T-cell (primary cell): ENCODE measurements around the gene MLLT3. TPM values are rescaled to one million over a fixed set of nuclear protein-coding genes. Genes with fewer than 3 reads are reported as not detected.

Experiments
- ATAC-seq, 4 experiments: fragments of 200-7000 bp in 3 of 4; fragments of 150-1000 bp in 1 of 4; cut with Tn5 transposase; replicated peaks in 1 of 4; 1 replicate in 3 of 4; 2 replicates in 1 of 4; pipeline ENCODE4 v1.10.0; 2021; ENCODE audit warnings: moderate library complexity in 3 of 4, mild to moderate bottlenecking in 2 of 4, moderate number of reproducible peaks in 1 of 4
- CTCF ChIA-PET, 2 donors: fragments of 300-600 bp; sonication (Branson Sonifier 250); formaldehyde crosslinking; loops; one replicate each; lab custom pipeline; 2022; ENCODE audit warnings: antibody characterized with exemption in 2 of 2; lab: Charles Lee
- POLR2A ChIA-PET, 2 donors: fragments of 300-600 bp; sonication (Branson Sonifier 250); formaldehyde crosslinking; loops; one replicate each; lab custom pipeline; 2022; ENCODE audit warnings: antibody characterized with exemption in 2 of 2; lab: Charles Lee
- DNase-seq, 35 experiments: peaks; one replicate each; pipeline versions ENCODE4 v3.0.0 to v3.0.0-alpha.2; 2013 to 2023
- H3K27ac ChIP-seq: one replicate; pipeline ENCODE4 v1.5.1; 2013; ENCODE audit warnings: low read length
- H3K27me3 ChIP-seq, 2 experiments: replicated peaks in 1 of 2; 1 replicate in 1 of 2; 2 replicates in 1 of 2; pipeline versions ENCODE4 v1.6.1 to v1.7.0; 2013; ENCODE audit warnings: low read length in 1 of 2, mixed read lengths in 1 of 2; ENCODE audit not compliant: control insufficient read depth in 2 of 2, insufficient read depth in 2 of 2; ENCODE audit errors: extremely low read depth in 1 of 2
- H3K36me3 ChIP-seq, 2 donors: 1 replicate in 1 of 2; 2 replicates in 1 of 2; pipeline versions ENCODE4 v1.6.1 to v1.7.0; 2013; ENCODE audit warnings: low read length in 1 of 2; ENCODE audit not compliant: control insufficient read depth in 2 of 2, insufficient read depth in 1 of 2; ENCODE audit errors: extremely low read depth in 1 of 2
- H3K4me1 ChIP-seq, 2 experiments: 1 replicate in 1 of 2; 2 replicates in 1 of 2; pipeline versions ENCODE4 v1.6.1 to v1.7.0; 2013; ENCODE audit warnings: low read length in 2 of 2, mixed read lengths in 1 of 2; ENCODE audit not compliant: insufficient read depth in 2 of 2, control insufficient read depth in 1 of 2; ENCODE audit errors: extremely low read depth in 1 of 2
- H3K4me3 ChIP-seq, 2 donors: 1 replicate in 1 of 2; 2 replicates in 1 of 2; pipeline versions ENCODE4 v1.5.1 to v1.7.0; 2013; ENCODE audit warnings: mild to moderate bottlenecking in 2 of 2, low read length in 1 of 2, moderate library complexity in 1 of 2; ENCODE audit not compliant: control insufficient read depth in 1 of 2; ENCODE audit errors: extremely low read depth in 1 of 2
- H3K9me3 ChIP-seq: 2 replicates; pipeline ENCODE4 v1.7.0; 2013
- H3K27ac Mint-ChIP-seq, 2 donors: one replicate each; pipeline ENCODE4 v1.8.0; 2020 to 2021; ENCODE audit warnings: mild to moderate bottlenecking in 2 of 2, mixed read lengths in 2 of 2
- H3K27me3 Mint-ChIP-seq, 2 donors: one replicate each; pipeline ENCODE4 v1.8.0; 2021 to 2022; ENCODE audit warnings: mixed read lengths in 2 of 2
- H3K36me3 Mint-ChIP-seq: one replicate; pipeline ENCODE4 v1.8.0; 2021; ENCODE audit warnings: mixed read lengths
- H3K4me1 Mint-ChIP-seq, 3 donors: one replicate each; pipeline ENCODE4 v1.8.0; 2020 to 2022; ENCODE audit warnings: mixed read lengths in 3 of 3, mild to moderate bottlenecking in 1 of 3
- H3K4me3 Mint-ChIP-seq, 3 donors: one replicate each; pipeline ENCODE4 v1.8.0; 2020 to 2022; ENCODE audit warnings: mild to moderate bottlenecking in 3 of 3, mixed read lengths in 3 of 3, moderate library complexity in 3 of 3
- H3K9me3 Mint-ChIP-seq, 3 donors: one replicate each; pipeline ENCODE4 v1.8.0; 2020 to 2022; ENCODE audit warnings: mixed read lengths in 3 of 3
- WGBS: methylation state at CpG from one replicate; pipeline ENCODE4 v1.1.5; 2013; ENCODE audit warnings: missing lambda C conversion rate; ENCODE audit not compliant: insufficient coverage; 5-methylcytosine and 5-hydroxymethylcytosine counted together
- total RNA-seq, 35 experiments: library from RNA in 6 of 35; stranded (reverse) in 6 of 35; fragments of 120-200 nt in 1 of 35; gene quantifications; one replicate each; pipeline versions ENCODE4 v1.2.1 to v1.2.4 and lab custom pipeline; 2013 to 2026

The MLLT3 gene
- total RNA-seq, 5 donors from 2014 or later (not counting 1 experiment from before 2014, with no cell fraction given): 51.8 to 96.6 (median 58.9) TPM

- ChIA-PET POLR2A (no interaction called here), CTCF (no interaction called here)
- Mint-ChIP-seq H3K36me3 (peaks cover 34% of the 10 kb centered on the region), H3K4me3 (no peak overlapping the region), H3K27ac (peak overlapping the region; percentile 62 to 71), H3K27me3 (no peaks in the 10 kb centered on the region), H3K4me1 (peaks cover 69 to 78% (median 75%) of the 10 kb centered on the region in 3 donors), H3K9me3 (no peaks in the 10 kb centered on the region)
- no peaks in the 10 kb centered on the region for H3K9me3 ChIP-seq
- WGBS: 100% methylated on average over 4 of the region's 4 CpGs
- no peak for ATAC-seq
- peaks cover 0 to 3% of the 10 kb centered on the region in 2 donors for H3K36me3 ChIP-seq
- H3K27me3 ChIP-seq: no peaks in the 10 kb centered on the region
- no peak overlapping the region for H3K27ac ChIP-seq
- no peak overlapping the region for H3K4me3 ChIP-seq
- peaks cover 16 to 26% of the 10 kb centered on the region in 2 experiments for H3K4me1 ChIP-seq
- DNase-seq: no peak
Observed at GRCh38 chr9:20402273-20402875, 219.9 kb downstream of the MLLT3 start.

GRCh38 chr9:20398536-20399338 lies 223.6 kb downstream of the MLLT3 start:
- no peak overlapping the region for H3K4me3 ChIP-seq
- Mint-ChIP-seq H3K36me3 (peaks cover 42% of the 10 kb centered on the region), H3K27ac (peak overlapping the region; percentile 92 to 94), H3K27me3 (no peaks in the 10 kb centered on the region), H3K4me1 (peaks cover 83 to 89% (median 85%) of the 10 kb centered on the region in 3 donors), H3K4me3 (peak overlapping the region; percentile 37 to 53 (median 40)), H3K9me3 (no peaks in the 10 kb centered on the region)
- ChIA-PET POLR2A (interaction anchor here in 1 of 2 donors (1.0 to 1.3 kb wide), 2 partner anchors 12 to 24 kb away, joined by 3 read pairs; no protein-coding TSS in a partner anchor), CTCF (interaction anchor here in 1 of 2 donors (0.8 to 1.3 kb wide), 2 partner anchors 9 to 41 kb away, joined by 3 to 5 read pairs; no protein-coding TSS in a partner anchor)
- H3K27ac ChIP-seq: no peak overlapping the region
- peak in 1 of 35 experiments; percentile 10 for DNase-seq
- peaks cover 0 to 3% of the 10 kb centered on the region in 2 donors for H3K36me3 ChIP-seq
- H3K4me1 ChIP-seq: peaks cover 17 to 44% of the 10 kb centered on the region in 2 experiments
- peak; percentile 42 to 70 (median 60) for ATAC-seq
- no peaks in the 10 kb centered on the region for H3K9me3 ChIP-seq
- H3K27me3 ChIP-seq: no peaks in the 10 kb centered on the region
- no CpG with 5 or more reads among the region's 8 CpGs for WGBS

DNA sequence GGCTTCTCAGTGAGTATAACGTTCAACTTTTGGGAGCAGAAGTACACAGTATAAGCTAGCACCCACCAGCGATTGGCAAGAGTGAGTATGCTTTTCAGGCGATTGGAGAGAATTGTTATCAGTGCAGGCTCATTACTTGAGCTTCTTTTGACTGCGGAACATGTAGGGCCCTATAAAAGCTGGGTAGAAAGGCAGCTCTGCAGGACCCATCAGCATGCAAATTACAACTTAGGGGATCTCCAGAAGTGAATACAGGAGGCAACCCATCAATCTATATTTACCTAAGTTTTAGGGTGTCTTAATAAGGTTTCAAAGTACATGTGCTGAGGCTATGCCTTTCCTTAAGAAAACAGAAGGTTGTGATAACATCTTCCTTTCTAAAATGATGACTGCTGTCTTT lies 225.0 kb downstream of the MLLT3 start:
- H3K36me3 ChIP-seq: peaks cover 0 to 3% of the 10 kb centered on the region in 2 donors
- peak overlapping the region in 1 of 3 donors; percentile 52 for H3K4me3 Mint-ChIP-seq
- H3K27me3 ChIP-seq: no peaks in the 10 kb centered on the region
- peaks cover 69 to 76% (median 71%) of the 10 kb centered on the region in 3 donors for H3K4me1 Mint-ChIP-seq
- H3K36me3 Mint-ChIP-seq: peaks cover 37% of the 10 kb centered on the region
- H3K27me3 Mint-ChIP-seq: no peaks in the 10 kb centered on the region
- peaks cover 16 to 38% of the 10 kb centered on the region in 2 experiments for H3K4me1 ChIP-seq
- ATAC-seq (no peak), DNase-seq (no peak)
- no peaks in the 10 kb centered on the region for H3K9me3 Mint-ChIP-seq
- no peak overlapping the region for H3K4me3 ChIP-seq
- H3K9me3 ChIP-seq: no peaks in the 10 kb centered on the region
- ChIA-PET POLR2A (interaction anchor here in 1 of 2 donors (1.3 kb wide), 1 partner anchor 11 kb away, joined by 3 read pairs; no protein-coding TSS in a partner anchor), CTCF (no interaction called here)
- H3K27ac ChIP-seq: no peak overlapping the region
- H3K27ac Mint-ChIP-seq: peak overlapping the region; percentile 35 to 50
- 80% methylated on average over 2 of the region's 4 CpGs for WGBS

- ChIA-PET CTCF (no interaction called here), POLR2A (interaction anchor here in 1 of 2 donors (0.6 kb wide), 1 partner anchor 41 kb away, joined by 9 read pairs; no protein-coding TSS in a partner anchor)
- Histone ChIP-seq H3K27ac (no peak overlapping the region), H3K36me3 (peaks cover 3% of the 10 kb centered on the region in 2 donors), H3K9me3 (no peaks in the 10 kb centered on the region), H3K4me3 (no peak overlapping the region), H3K27me3 (no peaks in the 10 kb centered on the region), H3K4me1 (peaks cover 16 to 38% of the 10 kb centered on the region in 2 experiments)
- H3K4me1 Mint-ChIP-seq: peaks cover 62 to 68% (median 67%) of the 10 kb centered on the region in 3 donors
- peak in 2 of 35 experiments; percentile 11 for DNase-seq
- no peaks in the 10 kb centered on the region for H3K9me3 Mint-ChIP-seq
- no peaks in the 10 kb centered on the region for H3K27me3 Mint-ChIP-seq
- H3K27ac Mint-ChIP-seq: peak overlapping the region; percentile 46 to 67
- peaks cover 35% of the 10 kb centered on the region for H3K36me3 Mint-ChIP-seq
- peak overlapping the region in 1 of 3 donors; percentile 52 for H3K4me3 Mint-ChIP-seq
- peak in 1 of 4 experiments; percentile 54 for ATAC-seq
- no CpG with 5 or more reads among the region's 2 CpGs for WGBS
Observed at GRCh38 chr9:20396509-20396908, 225.8 kb downstream of the MLLT3 start.

GRCh38 chr9:20395651-20396050 lies 226.6 kb downstream of the MLLT3 start:
- peaks cover 3% of the 10 kb centered on the region in 2 donors for H3K36me3 ChIP-seq
- H3K27ac ChIP-seq: no peak overlapping the region
- H3K4me3 ChIP-seq: no peak overlapping the region
- DNase-seq: no peak
- peak; percentile 29 to 63 (median 50) for ATAC-seq
- H3K4me1 ChIP-seq: peaks cover 16 to 38% of the 10 kb centered on the region in 2 experiments
- ChIA-PET CTCF (interaction anchor here in 1 of 2 donors (1.3 kb wide), 1 partner anchor 27 kb away, joined by 3 read pairs; no protein-coding TSS in a partner anchor), POLR2A (interaction anchor here in 1 of 2 donors (1.3 kb wide), 1 partner anchor 13 kb away, joined by 8 read pairs; no protein-coding TSS in a partner anchor)
- H3K27me3 Mint-ChIP-seq: no peaks in the 10 kb centered on the region
- H3K27ac Mint-ChIP-seq: peak overlapping the region; percentile 73 to 82
- H3K27me3 ChIP-seq: no peaks in the 10 kb centered on the region
- 56% methylated on average over 1 of the region's 2 CpGs for WGBS
- H3K4me1 Mint-ChIP-seq: peaks cover 61 to 70% (median 63%) of the 10 kb centered on the region in 3 donors
- no peaks in the 10 kb centered on the region for H3K9me3 Mint-ChIP-seq
- H3K9me3 ChIP-seq: no peaks in the 10 kb centered on the region
- H3K4me3 Mint-ChIP-seq: peak overlapping the region in 2 of 3 donors; percentile 2 to 52
- H3K36me3 Mint-ChIP-seq: peaks cover 32% of the 10 kb centered on the region

DNA sequence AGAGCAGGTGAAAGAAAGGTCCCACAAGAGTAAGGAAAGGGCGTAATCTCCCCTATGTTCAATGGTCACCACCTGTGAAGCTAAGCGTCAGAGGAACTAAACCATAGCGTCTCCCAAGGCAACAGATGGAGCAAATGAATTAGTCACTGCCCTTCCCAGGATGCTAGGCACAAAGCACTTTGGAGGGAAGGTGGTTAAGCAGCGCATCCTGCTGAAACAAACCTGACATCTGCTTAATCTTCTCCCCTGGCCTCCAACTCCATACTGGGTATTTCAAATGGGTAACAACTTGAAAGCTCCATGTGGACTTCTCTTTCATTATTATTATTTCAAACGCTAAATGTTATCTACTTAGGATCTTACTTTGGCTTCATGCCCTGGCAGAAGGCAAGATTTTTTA lies 227.3 kb downstream of the MLLT3 start:
- peaks cover 57 to 72% (median 59%) of the 10 kb centered on the region in 3 donors for H3K4me1 Mint-ChIP-seq
- peak overlapping the region in 1 of 2 donors; percentile 54 for H3K27ac Mint-ChIP-seq
- Histone ChIP-seq H3K27ac (no peak overlapping the region), H3K27me3 (no peaks in the 10 kb centered on the region), H3K4me1 (peaks cover 16 to 38% of the 10 kb centered on the region in 2 experiments), H3K4me3 (no peak overlapping the region), H3K9me3 (no peaks in the 10 kb centered on the region), H3K36me3 (peaks cover 3% of the 10 kb centered on the region in 2 donors)
- H3K9me3 Mint-ChIP-seq: no peaks in the 10 kb centered on the region
- POLR2A ChIA-PET: interaction anchor here (0.6 to 1.3 kb wide), 3 partner anchors 14 to 15 kb away, joined by 3 to 8 read pairs (median 3); no protein-coding TSS in a partner anchor
- no CpG with 5 or more reads among the region's 5 CpGs for WGBS
- no peak overlapping the region for H3K4me3 Mint-ChIP-seq
- peaks cover 37% of the 10 kb centered on the region for H3K36me3 Mint-ChIP-seq
- ATAC-seq (no peak), DNase-seq (no peak)
- H3K27me3 Mint-ChIP-seq: no peaks in the 10 kb centered on the region
- CTCF ChIA-PET: interaction anchor here in 1 of 2 donors (0.8 to 1.3 kb wide), 2 partner anchors 21 to 26 kb away, joined by 3 to 5 read pairs; no protein-coding TSS in a partner anchor
